Activated CD8-positive, alpha-beta T cell treated with anti-CD3 and anti-CD28 coated beads for 36 hours (primary cell): ENCODE measurements around the gene ATXN1. TPM values are rescaled to one million over a fixed set of nuclear protein-coding genes. Genes with fewer than 3 reads are reported as not detected.

Experiments used
- ATAC-seq: fragments of 200-7000 bp; cut with Tn5 transposase; one replicate; pipeline ENCODE4 v1.10.0; 2021; ENCODE audit warnings: mild to moderate bottlenecking, moderate library complexity
- CTCF ChIA-PET: fragments of 350-600 bp; sonication (Branson Sonifier 250); formaldehyde crosslinking; loops from one replicate; lab custom pipeline; 2021; ENCODE audit warnings: antibody characterized with exemption; lab: Charles Lee
- POLR2A ChIA-PET: fragments of 350-600 bp; sonication (Branson Sonifier 250); formaldehyde crosslinking; loops from one replicate; lab custom pipeline; 2021; ENCODE audit warnings: antibody characterized with exemption; lab: Charles Lee
- DNase-seq: peaks from one replicate; pipeline ENCODE4 v3.0.0-alpha.2; 2020
- H3K27ac Mint-ChIP-seq: one replicate; pipeline ENCODE4 v1.8.0; 2021; ENCODE audit warnings: mild to moderate bottlenecking, mixed read lengths
- H3K27me3 Mint-ChIP-seq: one replicate; pipeline ENCODE4 v1.8.0; 2021; ENCODE audit warnings: mixed read lengths
- H3K36me3 Mint-ChIP-seq: one replicate; pipeline ENCODE4 v1.8.0; 2021; ENCODE audit warnings: low read depth, mixed read lengths
- H3K4me1 Mint-ChIP-seq: one replicate; pipeline ENCODE4 v1.8.0; 2021; ENCODE audit warnings: low read depth, mixed read lengths
- H3K4me3 Mint-ChIP-seq: one replicate; pipeline ENCODE4 v1.8.0; 2021; ENCODE audit warnings: mild to moderate bottlenecking, moderate library complexity, mixed read lengths
- H3K9me3 Mint-ChIP-seq: one replicate; pipeline ENCODE4 v1.8.0; 2021; ENCODE audit warnings: mixed read lengths
- intact Hi-C: fragments of 100-400 bp; cut with micrococcal nuclease; formaldehyde crosslinking; loops from one replicate; pipeline ENCODE4 v1.10.0; 2022
- total RNA-seq, 2 experiments: library from RNA; stranded (reverse); gene quantifications; one replicate each; pipeline ENCODE4 v1.2.3, GENCODE V29; 2021
- TF ChIP-seq, protein P1 (sequence below): fragments of 200-600 bp; IDR thresholded peaks from one replicate; pipeline ENCODE4 v1.8.0; 2022; ENCODE audit warnings: antibody characterized with exemption, mild to moderate bottlenecking

The ATXN1 gene
- total RNA-seq, 2 experiments from 2014 or later, result 35.4 to 40.8 TPM

DNA sequence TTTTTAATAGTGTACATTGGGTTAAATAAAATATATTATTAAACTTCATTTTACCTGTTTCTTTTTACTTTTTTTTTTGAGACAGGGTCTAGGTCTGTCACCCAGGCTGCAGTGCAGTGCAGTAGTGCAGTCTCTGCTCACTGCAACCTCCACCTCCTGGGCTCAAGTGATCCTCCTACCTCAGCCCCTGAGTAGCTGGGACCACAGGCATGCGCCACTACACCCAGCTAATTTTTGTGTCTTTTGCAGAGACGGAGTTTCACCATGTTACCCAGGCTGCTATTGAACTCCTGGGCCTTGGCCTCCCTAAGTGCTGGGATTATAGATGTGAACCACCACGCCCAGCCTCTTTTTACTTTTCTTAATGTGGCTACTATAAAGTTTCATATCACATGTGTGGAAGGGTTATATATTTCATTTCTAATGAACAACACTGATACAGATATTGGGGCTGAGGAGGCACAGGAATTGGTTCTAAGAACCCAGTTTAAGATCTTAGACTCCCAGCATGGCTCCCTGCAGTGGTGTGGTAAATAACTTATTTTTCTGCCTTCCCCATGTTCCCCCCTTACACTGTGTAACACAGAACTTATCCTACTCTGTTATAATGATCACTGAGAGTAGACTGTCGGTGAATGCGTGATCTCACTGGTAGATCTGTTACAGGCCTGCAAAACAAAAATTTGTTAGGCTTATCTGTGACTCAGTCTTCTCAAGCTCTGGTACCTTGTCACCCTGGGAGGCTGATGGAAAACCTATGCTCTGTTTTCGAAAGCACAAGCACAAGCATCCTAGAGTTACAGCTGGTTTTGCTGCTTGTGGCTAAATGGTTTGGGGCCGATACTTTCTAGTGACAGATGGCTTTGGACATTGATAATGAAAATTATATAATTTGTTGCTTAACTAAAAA lies 5.8 kb upstream of the ATXN1 start:
- no peaks in the 10 kb centered on the region for H3K36me3 Mint-ChIP-seq
- POLR2A ChIA-PET, result no interaction called here
- H3K4me3 Mint-ChIP-seq, result no peak overlapping the region

DNA sequence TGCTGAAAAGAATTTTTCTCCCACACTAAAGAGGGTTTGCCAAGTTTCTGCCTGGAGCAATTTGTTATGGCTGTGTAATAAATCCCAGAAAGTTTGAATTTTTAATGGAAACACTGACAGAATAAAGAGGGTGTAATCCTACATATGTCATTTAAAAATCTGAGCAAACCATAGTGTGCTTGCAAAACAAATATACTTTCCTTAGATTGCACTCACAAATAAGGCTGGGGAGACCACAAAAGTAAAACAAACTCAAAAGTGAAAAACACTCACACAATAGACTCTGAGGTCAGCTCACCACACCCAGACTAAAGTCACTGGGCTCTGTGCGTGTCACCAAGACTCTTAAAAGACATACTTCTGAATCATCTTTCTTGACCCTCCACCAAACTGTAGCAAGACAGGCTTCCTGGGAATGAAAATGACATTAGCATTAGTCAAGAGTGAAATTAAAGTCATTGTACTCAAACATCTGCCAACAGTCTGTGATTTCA lies 4.8 kb upstream of the ATXN1 start:
- peak; percentile 69 for DNase-seq
- peak overlapping the region; percentile 70 for H3K27ac Mint-ChIP-seq
- no peak for ATAC-seq
- H3K9me3 Mint-ChIP-seq, result no peaks in the 10 kb centered on the region
- TF ChIP-seq, protein P1, sequence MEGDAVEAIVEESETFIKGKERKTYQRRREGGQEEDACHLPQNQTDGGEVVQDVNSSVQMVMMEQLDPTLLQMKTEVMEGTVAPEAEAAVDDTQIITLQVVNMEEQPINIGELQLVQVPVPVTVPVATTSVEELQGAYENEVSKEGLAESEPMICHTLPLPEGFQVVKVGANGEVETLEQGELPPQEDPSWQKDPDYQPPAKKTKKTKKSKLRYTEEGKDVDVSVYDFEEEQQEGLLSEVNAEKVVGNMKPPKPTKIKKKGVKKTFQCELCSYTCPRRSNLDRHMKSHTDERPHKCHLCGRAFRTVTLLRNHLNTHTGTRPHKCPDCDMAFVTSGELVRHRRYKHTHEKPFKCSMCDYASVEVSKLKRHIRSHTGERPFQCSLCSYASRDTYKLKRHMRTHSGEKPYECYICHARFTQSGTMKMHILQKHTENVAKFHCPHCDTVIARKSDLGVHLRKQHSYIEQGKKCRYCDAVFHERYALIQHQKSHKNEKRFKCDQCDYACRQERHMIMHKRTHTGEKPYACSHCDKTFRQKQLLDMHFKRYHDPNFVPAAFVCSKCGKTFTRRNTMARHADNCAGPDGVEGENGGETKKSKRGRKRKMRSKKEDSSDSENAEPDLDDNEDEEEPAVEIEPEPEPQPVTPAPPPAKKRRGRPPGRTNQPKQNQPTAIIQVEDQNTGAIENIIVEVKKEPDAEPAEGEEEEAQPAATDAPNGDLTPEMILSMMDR, result no peak
- intact Hi-C loops, result loop anchor here (5.0 kb wide), 1 partner anchor 186 kb away; no protein-coding TSS in a partner anchor
- H3K4me1 Mint-ChIP-seq, result peaks cover 72% of the 10 kb centered on the region
- ChIA-PET POLR2A (no interaction called here), CTCF (interaction anchor here (2.7 to 5.2 kb wide), 2 partner anchors 68 to 199 kb away, joined by 8 to 58 read pairs; no protein-coding TSS in a partner anchor)
- H3K36me3 Mint-ChIP-seq, result peaks cover 2% of the 10 kb centered on the region
- H3K4me3 Mint-ChIP-seq, result no peak overlapping the region
- H3K27me3 Mint-ChIP-seq, result no peaks in the 10 kb centered on the region

More for the DNA sequence above, 5.8 kb upstream of the ATXN1 start:
- CTCF ChIA-PET, result interaction anchor here (1.5 to 2.0 kb wide), 3 partner anchors 198 to 435 kb away, joined by 5 to 9 read pairs (median 5); no protein-coding TSS in a partner anchor
- H3K27ac Mint-ChIP-seq, result peak overlapping the region; percentile 75
- TF ChIP-seq, protein P1, result no peak
- H3K27me3 Mint-ChIP-seq, result no peaks in the 10 kb centered on the region
- no peak for DNase-seq
- intact Hi-C loops, result loop anchor here (5.0 kb wide), 1 partner anchor 185 kb away; no protein-coding TSS in a partner anchor
- ATAC-seq, result no peak
- H3K4me1 Mint-ChIP-seq, result peaks cover 77% of the 10 kb centered on the region
- H3K9me3 Mint-ChIP-seq, result no peaks in the 10 kb centered on the region

DNA sequence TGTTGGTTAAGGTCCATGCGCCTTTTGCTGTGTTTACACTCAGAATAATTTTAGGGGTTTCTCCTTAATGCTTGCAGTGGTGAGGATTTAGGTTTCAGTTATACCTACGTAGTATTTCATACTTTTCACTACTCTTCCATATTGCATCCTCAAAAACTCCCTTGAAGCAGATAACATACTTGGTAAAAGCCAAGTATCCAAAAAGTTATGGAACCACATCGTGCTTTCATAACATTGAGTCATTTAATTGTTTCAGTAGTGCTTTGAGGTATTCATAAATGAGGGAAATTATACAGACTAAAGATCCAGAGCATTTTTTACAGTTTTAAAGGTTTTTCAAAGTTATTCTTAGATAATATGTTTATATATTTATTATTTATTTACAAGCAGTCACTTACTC lies 4.0 kb upstream of the ATXN1 start:
- ChIA-PET CTCF (interaction anchor here (0.7 to 5.2 kb wide), 10 partner anchors 67 to 433 kb away, joined by 3 to 68 read pairs (median 8); no protein-coding TSS in a partner anchor), POLR2A (interaction anchor here (0.7 to 4.9 kb wide), 2 partner anchors 108 to 353 kb away, joined by 3 to 41 read pairs; no protein-coding TSS in a partner anchor)
- H3K9me3 Mint-ChIP-seq, result no peaks in the 10 kb centered on the region
- TF ChIP-seq, protein P1, result no peak
- peaks cover 65% of the 10 kb centered on the region for H3K4me1 Mint-ChIP-seq
- H3K36me3 Mint-ChIP-seq, result peaks cover 3% of the 10 kb centered on the region
- DNase-seq, result no peak
- H3K27ac Mint-ChIP-seq, result peak overlapping the region; percentile 48
- ATAC-seq, result no peak
- no peak overlapping the region for H3K4me3 Mint-ChIP-seq
- H3K27me3 Mint-ChIP-seq, result no peaks in the 10 kb centered on the region
- intact Hi-C loops, result loop anchor here (5.0 kb wide), 1 partner anchor 187 kb away; no protein-coding TSS in a partner anchor

DNA sequence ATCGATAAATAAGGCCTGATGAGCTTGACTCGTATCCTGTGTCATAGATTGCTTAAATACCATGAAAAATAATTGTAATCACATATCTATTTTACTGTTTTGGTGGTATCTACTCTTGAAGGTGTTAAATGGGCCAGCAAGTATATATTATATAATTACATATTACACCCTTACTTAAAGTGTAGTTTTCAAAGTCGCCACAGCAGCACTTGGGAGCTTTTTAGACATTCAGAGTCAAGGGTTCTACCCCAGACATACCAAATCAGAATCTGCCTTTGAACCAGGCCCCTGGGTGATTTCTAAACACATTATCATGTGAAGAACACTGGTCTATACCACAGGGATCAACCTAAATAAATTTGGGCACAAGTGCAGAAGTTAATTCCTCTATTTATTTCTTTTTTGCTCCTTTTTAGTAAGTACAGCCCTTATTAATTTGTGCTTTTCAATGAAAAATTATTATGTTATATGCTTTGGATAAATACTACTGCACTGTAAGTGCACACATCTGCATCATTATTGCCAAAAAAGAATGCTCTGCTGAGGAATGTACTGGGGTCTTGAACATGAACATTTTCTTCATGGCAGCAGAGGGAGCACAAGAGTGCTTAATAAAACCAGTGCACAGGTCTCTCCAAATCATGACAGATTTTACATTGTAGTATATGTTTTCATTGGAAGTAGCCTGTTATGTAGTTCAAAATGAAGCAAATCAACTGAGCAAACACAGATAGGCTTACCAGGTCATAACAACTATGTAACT lies 3.1 kb upstream of the ATXN1 start:
- no peaks in the 10 kb centered on the region for H3K9me3 Mint-ChIP-seq
- DNase-seq (no peak), ATAC-seq (no peak)
- H3K4me1 Mint-ChIP-seq, result peaks cover 56% of the 10 kb centered on the region
- POLR2A ChIA-PET, result interaction anchor here (0.7 to 4.9 kb wide), 5 partner anchors 51 to 354 kb away, joined by 3 to 41 read pairs (median 5); no protein-coding TSS in a partner anchor
- no peaks in the 10 kb centered on the region for H3K27me3 Mint-ChIP-seq
- H3K36me3 Mint-ChIP-seq, result peaks cover 3% of the 10 kb centered on the region
- intact Hi-C loops, result loop anchor here (5.0 kb wide), 5 partner anchors 52 to 342 kb away; no protein-coding TSS in a partner anchor
- TF ChIP-seq, protein P1, result peak; percentile 91
- peak overlapping the region; percentile 99 for H3K27ac Mint-ChIP-seq
- H3K4me3 Mint-ChIP-seq, result peak overlapping the region; percentile 98
- CTCF ChIA-PET, result interaction anchor here (0.6 to 5.2 kb wide), 42 partner anchors 9 to 1183 kb away, joined by 3 to 68 read pairs (median 5); no protein-coding TSS in a partner anchor
